Cortex of kidney (tissue), 1 donor: ENCODE results near the gene PLEKHH2.
"Not testable (repeated sequence)": the region's sequence is repeated elsewhere in the genome, so short reads cannot be mapped to it uniquely, and the experiment has no call there.

Experiments
- DNase-seq: peaks from one replicate; lab custom pipeline; 2025; lab: John Stamatoyannopoulos, UW

The PLEKHH2 gene

GRCh38 chr2:43637030-43637803 lies at the start of gene PLEKHH2:
TSS of gene PLEKHH2 (plus strand) at chr2:43637260. CDS start at chr2:43644674, 7,414 bp downstream.
- peak; percentile 66 for DNase-seq

- no peak for DNase-seq
Observed at GRCh38 chr2:43592443-43592842, 44.6 kb upstream of the PLEKHH2 start.

GRCh38 chr2:43593254-43593653 lies 43.8 kb upstream of the PLEKHH2 start:
- no peak for DNase-seq

- no peak for DNase-seq
Observed at GRCh38 chr2:43594875-43595274, 42.2 kb upstream of the PLEKHH2 start.

- peak; percentile 39 for DNase-seq
Observed at GRCh38 chr2:43595603-43596412, 41.3 kb upstream of the PLEKHH2 start, which contains the start of gene THADA. TSS of gene THADA (minus strand) at chr2:43596038. CDS start at chr2:43592392, 3,646 bp downstream.

GRCh38 chr2:43600596-43600995 lies 36.5 kb upstream of the PLEKHH2 start:
- not testable (repeated sequence) for DNase-seq

GRCh38 chr2:43604674-43605073 lies 32.4 kb upstream of the PLEKHH2 start:
- DNase-seq: no peak

- no peak for DNase-seq
Observed at GRCh38 chr2:43605079-43605655, 31.9 kb upstream of the PLEKHH2 start.

GRCh38 chr2:43605851-43606250 lies 31.2 kb upstream of the PLEKHH2 start:
- DNase-seq: no peak

GRCh38 chr2:43609290-43609918 lies 27.7 kb upstream of the PLEKHH2 start:
- no peak for DNase-seq

GRCh38 chr2:43610361-43610760 lies 26.7 kb upstream of the PLEKHH2 start:
- DNase-seq: no peak

- DNase-seq: no peak
Observed at GRCh38 chr2:43611987-43612894, 24.8 kb upstream of the PLEKHH2 start.

- DNase-seq: no peak
Observed at GRCh38 chr2:43612944-43613343, 24.1 kb upstream of the PLEKHH2 start.

- no peak for DNase-seq
Observed at GRCh38 chr2:43616967-43617680, 19.9 kb upstream of the PLEKHH2 start.

GRCh38 chr2:43619511-43619910 lies 17.5 kb upstream of the PLEKHH2 start:
- DNase-seq: no peak

- no peak for DNase-seq
Observed at GRCh38 chr2:43622931-43623451, 14.1 kb upstream of the PLEKHH2 start.

GRCh38 chr2:43631618-43632317 lies 5.3 kb upstream of the PLEKHH2 start:
- DNase-seq: no peak

- no peak for DNase-seq
Observed at GRCh38 chr2:43634604-43635306, 2.3 kb upstream of the PLEKHH2 start.

- DNase-seq: not testable (repeated sequence)
Observed at GRCh38 chr2:43636153-43636552, 907 bp upstream of the PLEKHH2 start.
